Measurements from ENCODE around the gene MAFB.

MAFB gene

DNA sequence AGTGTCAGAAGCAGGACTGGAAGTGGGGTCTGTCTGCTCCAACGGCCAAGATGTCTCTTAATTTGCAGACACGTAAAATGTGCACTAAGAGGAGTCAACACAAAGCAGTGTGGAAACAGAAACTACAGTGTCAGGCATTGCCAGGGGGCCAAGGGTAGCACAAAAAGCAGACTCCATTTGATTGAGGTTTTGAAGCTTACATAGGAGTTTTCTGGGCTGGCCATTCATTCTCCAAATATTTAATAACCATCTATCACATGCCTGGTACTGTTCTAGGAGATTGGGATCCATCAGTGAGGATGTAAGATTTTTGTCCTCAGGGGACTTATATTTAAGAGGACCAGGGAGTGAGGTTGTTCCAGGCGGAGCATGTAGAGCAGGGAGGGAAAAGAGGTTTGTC lies 29.5 kb downstream of the MAFB start:
- no peak for DNase-seq

DNA sequence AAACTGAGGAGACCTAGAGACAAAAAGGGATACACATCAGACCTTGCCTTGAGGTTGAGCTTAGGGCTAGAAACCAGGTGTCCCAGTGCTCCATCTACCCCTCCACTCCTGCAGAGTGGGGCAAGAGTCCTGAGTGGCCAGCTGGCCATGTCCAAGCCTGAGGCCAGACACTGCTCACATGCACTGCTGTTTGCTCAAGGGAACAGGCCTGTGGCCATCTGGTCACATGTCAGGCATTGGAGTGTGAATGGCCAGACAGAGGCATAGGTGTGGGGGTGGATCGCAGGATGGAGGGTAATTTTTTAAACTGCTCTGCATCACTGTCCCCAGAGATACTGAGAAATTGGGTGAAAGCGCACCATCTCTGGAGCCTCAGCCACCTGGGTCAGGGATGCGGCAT lies 30.5 kb downstream of the MAFB start:
- DNase-seq: no peak

DNA sequence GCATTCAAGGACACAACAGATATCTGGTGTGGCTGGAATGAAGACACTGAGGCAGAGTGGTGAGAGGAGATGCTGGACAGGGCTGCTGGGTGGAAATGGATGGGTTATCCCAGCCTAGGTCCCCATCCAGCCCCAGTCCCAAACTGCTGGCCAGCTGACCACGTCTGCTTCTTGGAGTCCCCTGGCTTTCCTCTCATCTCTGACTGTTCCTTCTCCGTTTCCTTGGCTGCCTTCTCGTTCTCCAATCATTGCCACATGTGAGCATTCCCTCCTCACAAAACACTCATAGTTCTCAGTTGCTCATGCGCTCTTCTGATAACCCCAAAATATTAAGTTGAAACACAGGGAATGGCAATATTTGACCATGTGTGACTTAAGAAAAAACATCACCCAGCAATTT lies 31.5 kb downstream of the MAFB start:
- no peak for DNase-seq

DNA sequence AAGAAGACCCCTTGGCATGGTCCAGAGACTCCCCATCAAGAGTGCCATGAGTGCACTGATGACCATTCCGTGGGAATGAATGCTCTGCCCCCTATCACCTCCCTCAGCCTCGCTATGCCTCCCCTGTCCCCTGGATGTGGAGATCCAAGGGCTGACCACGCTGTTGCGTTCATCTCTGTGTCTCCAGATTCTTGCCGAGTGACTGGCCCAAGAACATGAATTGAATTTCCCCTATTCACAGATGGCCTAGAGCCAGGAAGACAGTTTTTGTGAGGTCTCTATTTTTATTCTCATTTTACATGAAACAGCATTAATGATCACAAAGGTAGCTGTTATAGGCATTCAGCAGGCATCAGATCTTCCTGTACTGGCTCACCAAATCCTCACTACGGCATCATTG lies 33.6 kb downstream of the MAFB start:
- no peak for DNase-seq

DNA sequence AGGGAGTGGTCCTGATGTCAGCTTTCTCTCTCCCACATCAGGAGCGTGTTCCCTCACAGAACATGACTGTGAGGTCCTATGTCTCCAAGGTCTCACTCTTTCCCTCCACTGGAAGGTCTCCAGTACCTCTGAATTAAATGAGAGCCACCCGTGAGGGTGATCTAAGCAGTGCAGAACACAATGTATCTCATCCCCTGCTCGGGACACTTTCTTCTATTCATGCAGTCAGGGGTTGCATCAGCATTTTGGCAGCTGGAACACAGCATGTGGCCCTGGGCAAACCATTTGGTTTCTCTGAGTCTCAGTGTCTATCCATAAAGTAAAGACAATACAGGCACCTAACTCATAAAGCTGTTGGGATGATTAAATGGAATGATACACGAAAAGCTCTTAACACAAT lies 34.2 kb downstream of the MAFB start:
- DNase-seq: peak in 1 of 51 donors; percentile 1

DNA sequence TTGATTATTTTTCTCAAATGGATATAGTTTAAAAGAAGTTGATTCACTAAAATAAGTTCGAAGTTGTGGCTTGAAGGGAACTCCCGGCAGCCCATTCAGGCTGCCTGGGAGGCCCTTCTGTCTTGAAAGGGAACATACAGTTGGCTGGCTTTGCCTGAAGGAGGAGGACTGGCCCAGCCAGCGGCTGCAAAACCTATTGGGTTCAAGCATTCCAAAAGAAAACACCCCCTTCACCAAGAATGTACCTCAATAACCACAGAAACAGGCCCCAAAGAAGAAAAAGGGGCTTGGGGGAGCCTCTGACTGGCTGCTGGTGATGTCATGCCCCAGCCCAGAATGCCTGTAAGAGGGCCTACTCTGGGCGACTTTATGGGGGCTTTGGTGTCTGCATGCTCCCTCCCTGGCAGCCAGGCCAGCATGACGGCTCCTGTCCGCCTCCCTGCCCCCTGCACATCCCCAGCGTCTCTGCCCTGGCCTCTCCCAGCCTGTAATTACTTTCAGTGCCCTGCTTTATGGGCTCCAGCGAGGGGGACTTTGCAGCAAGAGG lies 36.5 kb downstream of the MAFB start:
- no peak for DNase-seq

DNA sequence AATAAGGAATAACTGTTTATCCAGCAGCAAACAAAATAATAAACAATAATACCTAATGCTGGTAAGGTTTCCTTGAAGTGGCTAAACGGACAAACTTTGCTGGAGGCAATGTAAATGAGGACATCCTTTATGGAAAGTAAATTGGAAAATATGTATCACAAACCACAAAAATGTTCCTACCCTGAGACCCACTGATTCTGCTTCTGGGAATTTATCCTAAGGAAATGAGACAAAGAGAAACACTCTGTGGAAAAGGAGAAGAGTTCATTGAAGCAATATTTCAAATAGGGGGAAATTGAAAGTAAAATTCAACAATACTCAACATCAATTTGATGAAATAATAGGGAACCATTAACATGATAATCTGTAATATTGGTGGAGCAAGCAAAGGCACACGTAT lies 37.9 kb downstream of the MAFB start:
- no peak for DNase-seq

DNA sequence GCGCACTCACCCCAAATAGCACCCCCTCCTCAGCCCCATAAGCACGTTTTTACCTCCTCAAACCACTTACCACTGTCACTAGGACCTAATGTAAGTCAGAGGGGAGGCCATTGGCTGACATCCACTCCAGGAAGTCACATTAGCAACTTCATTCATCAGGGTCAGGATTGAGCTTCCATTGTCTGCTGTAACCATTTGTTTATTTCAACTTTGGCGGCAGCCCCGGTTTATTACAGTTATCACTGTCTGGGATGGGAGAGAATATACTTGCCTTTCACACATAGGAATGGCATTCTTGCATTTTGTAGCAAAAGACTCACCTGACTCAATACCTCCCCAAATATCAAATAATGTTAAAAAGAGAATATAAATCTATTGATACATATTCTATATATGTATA lies 38.3 kb downstream of the MAFB start:
- no peak for DNase-seq

DNA sequence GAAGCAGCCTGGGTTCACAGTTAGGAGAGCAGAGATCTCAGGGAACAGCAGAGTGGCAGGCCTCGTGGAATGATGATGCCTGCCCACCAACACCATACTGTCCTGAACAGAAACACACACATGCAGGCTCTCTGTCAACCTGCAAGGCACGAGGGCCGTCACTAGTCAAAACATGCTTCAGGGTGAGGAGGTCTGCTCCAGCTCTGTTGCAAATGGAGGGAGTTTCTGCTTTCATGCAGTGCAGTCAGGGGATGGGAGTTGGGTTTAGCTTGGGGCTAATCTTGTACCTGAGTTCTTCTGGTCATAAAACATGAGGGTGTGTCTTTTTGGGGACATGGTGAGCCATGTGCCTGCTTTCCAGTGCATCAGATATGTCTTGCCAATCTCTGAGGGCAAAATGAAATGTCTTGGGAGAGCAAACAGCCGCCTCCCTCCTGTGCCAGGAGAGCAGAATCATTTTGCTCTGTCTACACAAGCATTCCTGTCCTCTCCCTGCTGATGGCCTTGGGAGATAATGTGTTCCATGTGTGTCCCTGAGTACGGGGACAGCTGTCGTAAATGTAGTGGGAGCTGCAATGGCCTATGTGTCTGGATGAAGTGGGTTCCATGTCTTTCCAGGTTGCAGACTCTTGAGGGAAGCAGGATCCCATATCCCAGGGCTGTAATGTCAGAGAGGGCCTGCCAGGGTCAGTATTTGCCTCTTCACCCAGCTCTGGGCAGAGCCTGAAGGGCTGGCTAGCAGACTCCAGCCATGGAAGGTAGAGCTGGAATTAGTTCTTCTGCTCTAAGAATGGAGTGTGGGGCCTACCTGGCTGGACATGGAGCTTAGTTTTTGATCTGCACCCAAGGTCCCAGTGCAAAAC lies 40.6 kb downstream of the MAFB start:
- no peak for DNase-seq

DNA sequence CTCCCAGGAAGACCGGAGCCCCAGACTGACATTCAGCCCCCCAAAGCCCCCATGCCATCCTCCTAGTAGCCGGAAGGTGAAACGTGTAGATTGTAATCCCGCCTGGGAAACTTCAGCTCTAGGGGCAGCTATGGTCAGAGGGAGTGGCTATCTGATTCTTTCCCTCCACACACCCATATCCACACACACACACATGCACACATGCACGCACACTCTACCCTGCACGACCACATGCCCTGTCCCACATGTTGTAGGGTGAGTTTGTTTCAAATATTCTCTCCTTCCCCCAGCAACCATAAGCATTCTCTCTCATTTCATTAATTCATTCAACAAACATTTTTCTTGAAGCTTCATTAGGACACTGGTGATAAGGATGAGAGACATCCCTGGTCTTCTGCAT lies 42.2 kb downstream of the MAFB start:
- no peak for DNase-seq

DNA sequence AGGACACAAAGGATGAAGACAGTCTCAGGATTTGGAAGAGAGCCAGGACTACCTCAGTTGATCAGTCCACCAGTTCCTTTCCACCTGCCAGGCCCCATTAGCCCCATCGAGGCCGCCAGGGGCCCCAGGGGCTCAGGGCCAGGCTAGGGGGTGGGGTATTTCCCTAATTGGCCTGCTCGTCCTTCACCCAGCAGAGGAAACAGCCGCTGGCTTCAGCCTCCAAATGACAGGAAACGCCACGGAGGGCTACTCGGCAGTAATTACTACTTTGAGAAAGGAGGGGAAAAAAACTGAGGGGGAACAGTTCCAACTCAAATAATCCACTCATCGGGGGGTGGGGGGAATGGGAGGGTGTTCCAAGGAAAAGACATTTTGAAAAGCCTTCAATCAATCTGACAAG lies 42.7 kb downstream of the MAFB start:
- no peak for DNase-seq

DNA sequence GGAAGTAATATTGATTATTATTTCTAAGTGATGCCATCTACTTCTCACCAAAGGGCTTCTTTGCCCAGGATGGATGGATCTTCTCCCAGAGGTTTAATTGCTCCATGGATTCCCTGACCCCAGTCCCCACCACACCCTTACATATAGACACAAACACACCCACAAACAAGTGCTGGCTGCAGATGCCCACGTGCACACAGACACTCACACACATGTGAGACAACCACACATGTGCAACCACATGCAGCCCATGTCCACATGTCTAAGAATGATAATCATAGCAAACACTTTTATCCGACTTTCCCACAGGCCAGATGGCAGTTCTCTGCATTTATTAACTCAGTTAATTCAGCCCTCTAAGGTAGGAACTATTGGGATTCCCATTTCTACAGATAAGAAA lies 44.2 kb downstream of the MAFB start:
- no peak for DNase-seq

DNA sequence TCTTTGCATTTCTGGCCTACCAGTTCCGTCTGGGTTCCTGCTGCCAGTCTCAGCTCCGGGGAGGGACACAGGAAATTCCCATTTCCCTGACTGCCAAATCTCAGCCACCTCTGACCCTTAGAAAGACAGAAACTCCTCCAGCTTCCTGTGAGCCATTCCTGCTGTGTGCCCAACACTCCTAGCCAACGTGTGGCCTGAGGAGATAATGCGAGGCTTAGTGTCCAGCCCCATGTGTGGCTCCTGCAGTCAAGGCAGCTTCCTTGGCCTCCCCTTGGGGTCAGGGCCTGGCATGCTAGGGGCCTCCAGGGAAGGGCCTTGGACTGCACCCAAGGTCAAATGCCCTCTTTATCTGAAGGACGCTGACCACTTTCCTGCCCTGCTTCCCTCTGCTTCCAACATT lies 45.1 kb downstream of the MAFB start:
- no peak for DNase-seq

DNA sequence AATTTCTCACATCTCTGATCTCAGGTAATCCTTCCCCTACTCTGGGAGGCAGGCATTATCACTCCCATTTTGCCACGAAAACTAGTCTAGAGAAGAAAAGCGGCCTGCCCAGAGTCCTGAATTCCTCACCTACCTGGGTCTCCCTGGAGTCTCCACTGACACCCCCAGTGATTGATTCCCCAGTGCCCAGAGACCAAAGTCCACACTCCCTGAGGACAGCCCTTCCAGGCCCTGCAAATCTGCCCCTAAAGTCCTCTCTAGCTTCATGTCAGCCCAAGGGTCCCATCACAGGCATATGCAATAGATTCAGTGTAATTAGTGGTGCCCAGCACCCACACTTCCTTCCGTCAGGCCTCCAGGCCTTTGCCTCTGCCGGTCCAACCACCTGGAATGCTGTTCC lies 47.2 kb downstream of the MAFB start:
- no peak for DNase-seq

DNA sequence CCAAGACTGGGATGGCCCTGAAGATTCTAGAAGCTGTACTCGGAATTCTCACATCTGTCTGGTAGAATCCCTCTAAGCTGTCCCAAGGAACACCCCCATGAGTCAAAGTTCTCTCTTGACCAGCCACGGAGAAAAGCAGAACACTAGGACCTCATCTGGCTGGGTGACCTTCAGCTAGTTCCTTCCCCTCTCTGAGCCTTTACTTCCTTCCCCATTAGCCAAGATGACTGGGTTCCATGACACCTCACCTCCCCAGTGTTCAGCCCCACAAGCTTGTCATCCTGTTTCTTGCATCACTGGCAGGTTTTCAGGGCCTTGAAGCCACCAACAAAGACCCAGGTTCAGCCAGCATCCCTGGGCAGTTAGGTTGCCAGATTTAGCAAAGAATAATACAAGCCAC lies 47.8 kb downstream of the MAFB start:
- no peak for DNase-seq

DNA sequence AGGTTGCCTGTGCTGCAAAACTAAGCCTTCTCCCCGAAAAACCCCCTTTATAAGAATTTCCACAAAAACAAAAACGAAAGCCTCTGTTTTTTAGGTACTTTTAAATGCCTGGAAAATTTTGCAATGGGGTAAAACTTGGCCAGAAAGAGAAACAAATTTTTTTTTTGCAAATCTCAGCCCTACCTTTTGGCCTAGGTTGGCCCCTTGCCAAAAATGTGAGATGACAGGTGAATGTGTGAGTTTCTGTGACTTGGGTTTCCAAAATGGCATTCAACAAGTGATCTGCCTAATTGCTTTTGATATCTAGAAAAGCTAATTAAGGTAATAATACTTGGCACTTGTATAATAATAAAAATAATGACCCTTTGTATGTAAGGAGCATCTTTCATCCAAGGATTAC lies 48.4 kb downstream of the MAFB start:
- no peak for DNase-seq

DNA sequence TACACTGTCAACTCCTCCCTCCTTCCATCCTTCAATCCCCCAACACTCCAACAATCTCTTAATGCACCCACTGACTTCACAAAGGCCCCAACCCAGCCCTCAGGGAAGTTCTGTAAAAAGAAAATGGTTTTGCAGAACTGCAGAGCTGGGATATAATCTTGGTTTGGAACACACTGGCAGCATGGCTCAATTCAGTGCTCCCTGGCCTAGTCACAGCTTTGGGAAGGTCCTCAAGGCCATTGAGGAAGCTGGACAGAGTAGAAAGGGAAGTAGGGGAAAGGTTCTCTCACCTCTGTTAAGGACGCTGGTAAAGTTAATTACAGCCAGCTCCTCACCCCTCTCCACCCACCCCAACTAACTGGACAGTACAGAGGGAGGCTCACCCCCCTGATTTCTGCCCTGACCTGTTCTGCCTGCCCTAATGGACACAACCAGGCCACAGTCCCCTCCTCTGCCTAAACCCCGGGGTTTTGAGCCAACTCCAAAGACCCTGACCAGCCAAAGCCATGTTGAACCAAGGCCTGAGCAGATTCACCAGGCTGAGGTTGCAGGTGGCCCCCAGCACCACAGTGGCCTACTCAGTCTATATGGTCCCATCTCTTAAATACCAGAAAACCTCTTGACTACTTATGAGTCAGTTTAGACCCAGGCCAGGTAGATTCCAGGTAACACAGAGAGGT lies 49.2 kb downstream of the MAFB start:
- DNase-seq: no peak

DNA sequence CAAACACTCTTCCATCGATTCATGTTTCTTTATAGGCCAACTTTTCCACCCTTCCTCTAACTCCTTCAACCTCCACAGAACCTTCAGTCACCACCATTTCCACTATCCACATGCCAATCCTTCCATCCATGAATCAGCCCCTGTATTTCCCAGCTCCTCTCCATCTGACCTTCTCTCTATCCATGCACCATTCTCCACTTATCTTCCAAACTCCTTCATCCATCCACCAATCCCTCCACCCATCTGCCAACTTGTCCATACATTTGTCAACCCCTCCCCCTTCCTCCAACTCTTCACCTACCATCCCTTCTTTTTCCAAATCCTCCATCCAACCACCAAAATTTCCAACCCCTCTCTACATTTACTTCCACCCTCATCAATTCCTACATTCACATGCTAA lies 49.9 kb downstream of the MAFB start:
- DNase-seq: no peak

DNA sequence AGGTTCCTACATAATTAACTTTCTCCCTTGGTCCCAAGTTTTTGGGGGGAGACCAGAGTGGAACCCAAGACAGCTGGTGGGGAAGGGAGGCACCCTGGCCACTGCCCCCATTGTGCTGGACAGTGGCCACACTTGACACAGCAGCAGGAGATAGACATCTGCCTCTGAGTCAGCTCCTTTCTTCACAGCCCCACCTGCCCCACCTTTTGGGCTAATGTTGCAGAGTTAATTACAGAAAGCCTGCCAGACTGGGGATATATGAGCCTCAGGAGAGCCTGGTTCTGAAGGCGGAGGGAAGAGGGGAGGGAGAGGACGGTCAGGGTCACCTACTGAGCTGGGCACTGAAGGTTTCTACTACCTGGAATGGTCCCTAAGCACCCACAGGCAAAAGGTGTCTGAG lies 50.6 kb downstream of the MAFB start:
- no peak for DNase-seq

DNA sequence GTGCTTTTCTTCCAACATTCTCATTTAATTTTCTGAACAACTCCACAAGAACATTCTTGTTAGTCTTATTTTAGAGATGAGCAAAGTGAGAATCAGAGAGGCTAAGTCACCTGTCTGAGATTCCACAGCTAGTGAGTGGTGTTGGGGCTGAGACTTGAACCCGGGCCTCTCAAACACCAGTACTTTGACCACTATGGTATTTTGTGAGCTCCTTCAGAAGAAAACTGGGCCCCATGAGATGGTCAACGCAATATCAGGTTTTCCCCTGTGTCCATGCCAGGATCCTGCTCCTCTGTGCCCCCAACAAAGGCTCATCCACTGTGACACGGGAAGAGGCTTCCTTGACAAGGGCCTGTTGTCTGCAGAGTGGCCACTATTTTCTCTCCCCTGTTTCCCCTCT lies 51.9 kb downstream of the MAFB start:
- no peak for DNase-seq

DNA sequence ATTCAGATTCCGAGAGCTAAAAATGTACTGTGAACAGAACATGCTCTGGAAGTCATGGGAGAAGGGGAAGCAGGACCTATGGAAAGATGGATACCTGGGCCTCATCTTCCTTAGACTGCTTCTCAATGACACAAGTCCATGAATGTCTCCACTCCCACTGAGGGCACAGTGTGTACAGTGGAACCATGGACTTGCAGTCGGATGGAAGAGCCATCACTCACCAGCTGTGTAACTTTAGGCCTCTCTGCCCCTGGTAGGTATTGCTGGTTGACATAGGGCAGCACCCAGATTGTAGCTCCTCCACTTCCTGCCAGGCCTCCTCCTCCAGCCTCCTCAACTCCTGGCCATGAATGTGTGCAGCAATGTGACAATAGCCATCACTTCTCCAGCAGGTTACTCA lies 52.5 kb downstream of the MAFB start:
- DNase-seq: no peak

DNA sequence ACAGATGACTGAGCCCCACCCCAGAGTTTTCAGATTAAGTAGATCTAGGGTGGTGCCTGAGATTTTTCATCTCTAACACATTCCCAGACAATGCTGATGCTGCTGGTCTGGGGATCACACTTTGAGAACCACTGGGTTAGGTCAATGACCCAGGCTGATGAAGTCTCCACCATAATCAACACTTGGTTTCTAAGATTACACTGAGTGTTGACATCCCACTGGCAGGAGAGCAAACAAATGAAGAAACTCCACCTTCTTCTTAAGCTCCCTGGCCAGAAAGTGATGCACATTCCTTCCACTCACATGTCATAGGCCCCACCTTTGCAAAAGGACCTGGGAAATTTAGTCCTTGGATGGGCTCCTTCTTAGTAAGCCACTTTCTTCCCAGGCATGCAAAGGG lies 53.1 kb downstream of the MAFB start:
- DNase-seq: no peak

Measured in hypothalamus (tissue), 51 donors.